ENCODE data around the gene CYSTM1.

GRCh38 chr5:140134277-140134935, 40.6 kb upstream of the CYSTM1 start:
- TF ChIP-seq CTCF (IDR thresholded peaks at IDR 0.05; ENCODE audit: control extremely low read depth in 1 of 3, insufficient read depth in 1 of 3, low read depth in 1 of 3, low read length in 3 of 3): no peak
- TF ChIP-seq KDM1A (IDR thresholded peaks at IDR 0.05; ENCODE audit: borderline replicate concordance, low read length): no peak

Data from H1 (cell line).